Left renal cortex interstitium (tissue), 4 donors: Measurements from ENCODE around the gene ABHD17A. TPM values are rescaled to one million over a fixed set of nuclear protein-coding genes. Genes with fewer than 3 reads are reported as not detected.

ENCODE experiments used
- DNase-seq, 4 donors: peaks; one replicate each; pipeline ENCODE4 v3.0.0-alpha.2; 2013; ENCODE audit warnings: low read depth in 4 of 4, low spot score in 2 of 4, missing footprints in 1 of 4
- polyA plus RNA-seq, 4 donors: library from polyadenylated mRNA; unstranded; fragments of 120-200 nt; gene quantifications; one replicate each; pipeline ENCODE4 v1.2.1, GENCODE V29; 2013; ENCODE audit not compliant: insufficient read length in 4 of 4

The ABHD17A gene
- polyA plus RNA-seq, 4 donors: 32.5 to 69.4 (median 56.9) TPM

- no peak for DNase-seq
Measured at GRCh38 chr19:1841209-1841924, 43.9 kb downstream of the ABHD17A start.

DNA sequence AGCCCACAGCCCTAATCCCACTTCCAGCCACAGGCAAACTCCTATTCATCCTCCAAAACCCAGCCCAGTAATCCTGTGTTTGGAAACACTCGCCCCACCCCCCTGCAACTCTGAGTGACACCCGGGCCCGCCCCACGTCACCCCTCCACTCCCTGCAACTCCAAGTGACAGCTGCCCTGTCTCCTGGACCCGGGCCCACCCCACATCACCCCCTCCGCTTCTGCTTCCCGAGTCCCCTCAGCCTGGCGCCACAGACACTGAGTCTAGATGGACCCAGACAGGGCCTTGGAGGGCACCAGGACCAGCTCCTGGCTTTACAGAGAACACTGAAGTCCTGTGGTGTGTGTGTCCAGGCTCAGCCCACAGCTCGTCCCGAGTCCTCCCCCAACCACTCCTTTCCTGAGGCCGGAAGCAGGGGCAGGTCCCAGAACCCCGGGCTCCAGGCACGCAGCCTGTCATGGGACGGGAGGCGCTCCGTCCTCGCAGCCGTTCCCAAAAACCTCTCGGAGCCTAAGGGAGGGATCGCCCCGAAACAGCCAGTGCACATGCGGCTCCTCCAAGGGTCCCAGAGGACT is 44.7 kb downstream of the ABHD17A start:
- DNase-seq: no peak

DNA sequence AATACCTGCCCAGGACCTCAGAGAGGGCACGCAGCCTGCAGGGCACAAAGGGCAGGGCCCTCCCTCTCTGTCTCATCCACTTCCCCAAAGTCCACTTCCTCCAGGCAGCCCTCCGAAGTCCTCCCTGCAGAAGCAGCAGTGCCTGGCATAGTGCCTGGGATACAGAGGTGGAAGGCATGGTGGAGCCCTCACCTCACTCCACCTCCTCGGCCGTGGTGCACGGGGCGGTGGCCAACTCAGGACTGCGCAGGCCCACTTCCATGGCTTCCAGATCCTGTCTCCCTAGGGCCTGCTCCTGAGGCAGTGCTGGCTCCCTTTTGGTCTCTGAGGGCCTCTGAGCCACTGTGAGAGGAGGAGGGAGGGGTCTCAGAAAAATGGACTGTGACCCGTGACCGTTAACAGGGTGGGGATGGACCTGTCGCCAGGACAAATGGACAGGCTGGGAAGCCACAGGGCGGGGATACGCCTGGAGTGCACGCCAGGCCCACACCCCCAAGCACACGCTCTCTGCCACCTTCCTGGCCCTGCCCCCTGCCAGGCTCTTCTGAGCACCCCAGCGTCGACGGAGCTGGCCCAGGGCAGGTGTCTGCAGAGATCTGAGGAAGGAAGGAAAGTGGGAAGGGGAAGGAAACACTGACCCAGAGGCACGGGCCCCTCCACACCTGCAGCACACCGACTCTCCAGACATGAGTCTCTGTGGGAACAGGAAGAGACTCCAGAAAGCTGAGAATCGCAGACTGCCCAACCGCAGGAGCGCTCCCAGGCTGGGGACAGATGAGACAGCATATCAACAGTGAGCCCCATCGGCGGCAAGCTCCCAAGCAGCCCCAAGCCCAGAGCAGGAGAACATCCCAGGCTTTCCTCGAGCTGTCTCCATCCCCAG is 45.4 kb downstream of the ABHD17A start:
- DNase-seq: no peak

- DNase-seq: no peak
Measured at GRCh38 chr19:1837625-1838105, 47.6 kb downstream of the ABHD17A start.

DNA sequence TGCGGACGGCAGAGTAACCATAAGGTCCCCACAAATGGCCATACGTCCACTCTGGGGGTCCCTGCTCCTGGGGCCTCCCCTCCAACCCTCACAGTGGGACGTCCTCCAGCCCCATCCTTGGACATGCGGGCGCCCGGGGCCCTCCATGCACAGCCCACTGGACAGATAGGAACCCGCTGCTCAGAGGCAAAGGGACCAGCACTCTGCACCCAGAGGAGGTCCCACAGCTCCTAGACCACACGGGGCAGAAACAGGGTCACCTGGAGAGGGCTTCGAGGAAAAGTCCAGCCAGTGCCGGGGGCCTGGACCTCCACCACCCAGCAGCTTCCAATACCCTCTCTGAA is 48.1 kb downstream of the ABHD17A start:
- no peak for DNase-seq

DNA sequence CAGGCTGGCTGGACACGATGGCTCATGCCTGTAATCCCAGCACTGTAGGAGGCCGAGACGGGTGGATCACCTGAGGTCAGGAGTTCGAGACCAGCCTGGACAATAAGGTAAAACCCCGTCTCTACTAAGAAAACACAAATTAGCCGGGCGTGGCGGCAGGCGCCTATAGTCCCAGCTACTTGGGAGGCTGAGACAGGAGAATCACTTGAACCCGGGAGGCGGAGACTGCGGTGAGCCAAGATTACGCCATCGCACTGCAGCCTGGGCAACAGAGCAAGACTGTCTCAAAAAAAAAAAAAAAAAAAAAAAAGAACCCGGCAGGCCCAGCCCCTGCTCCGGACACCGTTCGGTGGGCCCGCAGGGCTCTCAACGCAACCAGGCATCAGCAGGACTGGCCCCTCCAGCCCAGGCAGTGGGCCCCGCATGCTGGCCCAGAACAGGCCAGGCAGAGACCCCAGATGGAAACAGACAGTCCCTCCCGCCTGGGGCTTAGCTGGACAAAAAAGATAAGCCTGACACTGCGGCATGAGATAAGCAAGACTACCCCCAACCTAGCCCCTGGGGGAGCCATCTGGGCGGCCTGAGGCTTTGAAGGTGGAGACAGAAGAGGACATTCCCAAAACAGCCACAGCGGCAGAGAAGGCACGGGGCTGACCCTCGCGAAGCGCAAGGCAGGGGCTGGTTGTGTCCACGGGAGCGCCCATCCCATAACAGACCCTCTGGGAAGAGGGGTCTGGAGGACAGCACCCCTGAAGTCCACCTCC is 48.7 kb downstream of the ABHD17A start:
- no peak for DNase-seq

DNA sequence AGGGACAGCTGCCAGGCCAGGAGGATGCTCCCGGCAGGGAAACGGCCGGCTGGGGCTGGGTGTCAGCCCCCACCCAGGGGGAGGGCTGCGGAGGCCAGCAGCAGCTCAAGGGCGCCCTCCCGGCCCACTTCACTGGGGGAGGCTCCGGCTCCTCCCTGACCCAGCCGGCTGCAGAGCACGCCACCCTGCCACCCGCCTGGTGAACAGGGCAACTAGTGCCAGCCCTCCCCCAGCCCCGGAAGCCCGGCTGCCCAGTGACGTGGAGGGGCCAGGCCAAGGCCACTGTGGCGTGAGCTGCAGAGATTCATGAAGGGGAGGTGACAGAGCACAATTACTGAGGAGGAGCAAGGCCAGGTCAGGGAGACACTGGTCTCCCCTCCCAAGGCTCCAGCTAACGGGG is 51.8 kb downstream of the ABHD17A start:
- no peak for DNase-seq

DNA sequence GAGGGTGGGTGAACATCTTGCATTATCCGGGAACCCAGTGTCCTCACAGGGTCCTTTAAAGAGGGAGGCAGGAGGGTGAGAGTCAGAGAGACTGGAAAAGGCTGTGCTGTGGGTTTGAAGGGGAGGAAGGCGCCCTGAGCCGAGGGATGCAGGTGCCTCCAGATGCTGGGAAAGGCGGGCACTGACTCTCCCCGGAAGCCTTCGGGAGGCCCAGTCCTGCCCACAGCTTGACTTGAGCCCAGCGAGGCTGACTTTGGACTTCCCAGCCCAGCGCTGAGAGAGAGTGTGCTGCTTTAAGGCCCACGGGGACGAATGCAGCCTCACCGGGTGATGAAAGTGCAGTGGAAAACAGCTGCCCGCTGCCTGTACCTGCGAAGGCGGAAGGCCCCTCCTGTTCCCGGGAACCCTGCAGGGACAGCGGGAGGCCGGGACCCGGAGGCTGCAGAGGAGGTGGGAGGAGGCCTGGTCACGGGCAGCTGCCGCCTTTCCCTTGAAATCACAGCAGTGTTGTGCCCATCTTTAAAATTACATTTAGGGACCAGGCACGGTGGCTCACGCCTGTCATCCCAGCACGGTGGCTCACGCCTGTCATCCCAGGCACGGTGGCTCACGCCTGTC is 53.1 kb downstream of the ABHD17A start:
- no peak for DNase-seq

DNA sequence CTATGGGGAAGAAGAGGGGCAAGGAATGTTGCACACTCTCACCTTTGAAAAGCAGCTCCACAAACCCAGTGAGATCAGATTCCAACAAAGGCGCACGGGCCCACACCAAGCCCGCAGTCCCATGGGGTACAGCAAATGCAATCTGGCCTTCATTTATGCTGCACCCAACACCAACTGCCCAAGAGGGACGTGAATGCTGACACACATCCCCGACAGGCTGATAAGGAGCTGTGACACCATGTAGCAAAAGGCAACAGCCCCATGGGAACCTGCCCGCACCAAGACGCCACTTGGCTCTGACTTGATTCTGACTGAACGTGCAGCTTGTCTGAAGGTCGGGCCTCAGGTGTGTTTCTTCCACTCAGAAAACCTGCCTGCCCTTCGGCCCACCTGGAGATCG is 54.3 kb downstream of the ABHD17A start:
- DNase-seq: no peak

GRCh38 chr19:1830568-1830967 is 54.7 kb downstream of the ABHD17A start:
- no peak for DNase-seq

DNA sequence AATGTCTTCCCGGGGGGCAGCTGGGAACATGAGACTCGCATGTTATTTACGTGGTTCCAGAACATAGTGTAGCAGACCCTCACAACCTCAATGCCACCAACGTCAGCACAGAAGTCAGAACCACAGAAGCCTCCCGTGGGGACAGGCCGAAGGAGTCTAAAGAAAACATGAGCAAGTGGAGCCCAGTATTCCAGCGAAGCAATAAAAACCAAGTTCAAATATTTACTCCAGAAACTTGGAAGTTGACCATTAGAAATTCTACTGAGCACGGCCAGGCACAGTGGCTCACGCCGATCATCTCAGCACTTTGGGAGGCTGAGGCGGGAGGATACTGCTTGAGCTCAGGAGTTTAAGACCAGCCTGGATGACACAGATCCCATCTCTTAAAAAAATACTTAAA is 55.3 kb downstream of the ABHD17A start:
- DNase-seq: no peak

DNA sequence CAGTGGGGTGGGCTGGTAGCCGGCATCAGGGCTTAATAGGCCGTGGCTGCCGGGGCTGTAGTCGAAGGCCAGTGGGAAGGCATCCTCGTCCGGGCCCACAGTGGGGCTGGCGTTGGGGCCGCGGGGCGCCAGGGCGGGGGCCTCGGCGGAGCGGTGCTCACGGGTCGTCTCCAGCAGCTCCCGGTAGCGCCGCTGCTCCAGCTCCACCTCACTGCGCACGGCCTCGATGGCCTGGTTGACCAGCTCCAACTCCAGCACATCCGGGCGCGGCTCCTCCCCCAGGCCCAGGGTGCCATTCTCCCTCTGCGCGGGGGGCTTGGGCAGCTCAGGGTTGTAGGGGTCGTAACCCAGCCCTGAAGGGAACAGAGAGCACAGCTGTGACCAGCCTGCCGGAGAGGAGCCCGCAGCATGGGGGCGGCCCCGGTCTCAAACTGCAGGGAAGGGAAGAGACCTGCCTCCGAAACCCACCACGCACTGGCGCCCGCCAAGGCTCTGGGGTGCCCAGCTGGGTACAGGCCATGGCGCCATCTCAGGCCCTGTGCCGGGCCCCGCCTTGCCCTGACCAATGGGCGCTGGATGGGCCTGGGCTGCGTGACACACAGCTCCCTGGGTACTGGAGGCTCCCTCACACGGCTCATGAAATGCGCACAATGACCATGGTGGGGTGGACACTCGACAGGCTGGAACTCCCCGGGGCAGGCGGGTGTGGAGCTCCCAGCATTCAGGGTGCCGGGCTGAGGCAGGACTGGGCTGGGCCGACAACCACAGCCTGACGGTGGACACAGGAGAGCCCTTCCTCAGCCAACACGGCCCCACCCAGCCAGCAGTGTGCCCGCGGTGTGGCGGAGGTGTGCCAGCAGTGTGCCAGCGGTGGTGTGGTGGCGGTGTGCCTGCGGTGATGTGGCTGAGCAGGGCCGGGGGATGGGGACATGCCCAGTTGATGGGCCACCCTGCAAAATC is 56.7 kb downstream of the ABHD17A start:
- DNase-seq: no peak

- DNase-seq: no peak
Measured at GRCh38 chr19:1827566-1828278, 57.6 kb downstream of the ABHD17A start.

Other genes starting within 250 kb of the ABHD17A start
- 100 to 1,000 TPM in 3 of 4 donors, 10 to 100 TPM in 1; 90.2 to 139 (median 124) TPM for gene TCF3, start 232.9 kb downstream of the ABHD17A start, polyA plus RNA-seq
- gene ONECUT3, start 132.0 kb downstream of the ABHD17A start, polyA plus RNA-seq: under 1 TPM in 2 of 4 donors, not detected in 2; 0.05 to 0.08 TPM
- gene ATP8B3, start 73.2 kb downstream of the ABHD17A start, polyA plus RNA-seq: 1 to 10 TPM in 1 of 4 donors, under 1 TPM in 3; 0.52 to 1.0 (median 0.76) TPM
- gene REXO1, start 37.0 kb downstream of the ABHD17A start, polyA plus RNA-seq: 10 to 100 TPM; 20.4 to 35.7 (median 28.0) TPM
- gene KLF16, start 21.9 kb downstream of the ABHD17A start, polyA plus RNA-seq: 10 to 100 TPM in 2 of 4 donors, 1 to 10 TPM in 2; 5.6 to 13.8 (median 10.6) TPM
- 1 to 10 TPM; 1.4 to 6.4 (median 3.7) TPM for gene ADAT3, start 19.9 kb upstream of the ABHD17A start, polyA plus RNA-seq
- gene SCAMP4, start 19.9 kb upstream of the ABHD17A start, polyA plus RNA-seq: 10 to 100 TPM; 49.6 to 94.5 (median 86.5) TPM
- gene CSNK1G2, start 55.7 kb upstream of the ABHD17A start, polyA plus RNA-seq: 10 to 100 TPM; 44.8 to 82.8 (median 68.9) TPM
- 100 to 1,000 TPM in 2 of 4 donors, 10 to 100 TPM in 2; 75.3 to 134 (median 112) TPM for gene BTBD2, start 130.2 kb upstream of the ABHD17A start, polyA plus RNA-seq
- 10 to 100 TPM; 54.6 to 86.8 (median 81.6) TPM for gene MKNK2, start 165.7 kb upstream of the ABHD17A start, polyA plus RNA-seq
- 10 to 100 TPM; 20.9 to 33.3 (median 25.1) TPM for gene MOB3A, start 210.8 kb upstream of the ABHD17A start, polyA plus RNA-seq
- gene IZUMO4, start 211.4 kb upstream of the ABHD17A start, polyA plus RNA-seq: 1 to 10 TPM; 4.0 to 9.2 (median 7.4) TPM